Hepatocyte (in vitro differentiated cells): Measurements from ENCODE around the gene AIFM1.

Source experiments
- CTCF ChIP-seq: fragments of 200-600 bp; sonication (generic); IDR thresholded peaks from 2 replicates; pipeline ENCODE4 v1.5.1; 2016; ENCODE audit warnings: antibody characterized with exemption, mild to moderate bottlenecking; ENCODE audit not compliant: poor library complexity
- EZH2 ChIP-seq: fragments of 200-600 bp; sonication (generic); IDR thresholded peaks from 2 replicates; pipeline ENCODE4 v1.6.1; 2016; ENCODE audit warnings: antibody characterized with exemption, mild to moderate bottlenecking, borderline replicate concordance

GRCh38 chrX:130190801-130191200 lies 25.2 kb upstream of the AIFM1 start:
- TF ChIP-seq EZH2 (no peak), CTCF (no peak)
